GM08714 (cell line): ENCODE measurements around the gene EWSR1.
A peak's percentile ranks its signal among the peaks of the same experiment; 100 is the strongest.

ENCODE experiments used
- H3K4me3 ChIP-seq: fragments of 200-500 bp; sonication (Bioruptor generic); 2 replicates; pipeline ENCODE4 v1.5.1; 2014; ENCODE audit warnings: mild to moderate bottlenecking, low read length, inconsistent platforms
- ZNF274 ChIP-seq: IDR thresholded peaks from 2 replicates; pipeline ENCODE4 v1.6.1; 2012; ENCODE audit warnings: mild to moderate bottlenecking, low read depth, low read length

Gene EWSR1

GRCh38 chr22:29257751-29258181 is 10.3 kb upstream of the EWSR1 start:
- no peak for TF ChIP-seq ZNF274

DNA sequence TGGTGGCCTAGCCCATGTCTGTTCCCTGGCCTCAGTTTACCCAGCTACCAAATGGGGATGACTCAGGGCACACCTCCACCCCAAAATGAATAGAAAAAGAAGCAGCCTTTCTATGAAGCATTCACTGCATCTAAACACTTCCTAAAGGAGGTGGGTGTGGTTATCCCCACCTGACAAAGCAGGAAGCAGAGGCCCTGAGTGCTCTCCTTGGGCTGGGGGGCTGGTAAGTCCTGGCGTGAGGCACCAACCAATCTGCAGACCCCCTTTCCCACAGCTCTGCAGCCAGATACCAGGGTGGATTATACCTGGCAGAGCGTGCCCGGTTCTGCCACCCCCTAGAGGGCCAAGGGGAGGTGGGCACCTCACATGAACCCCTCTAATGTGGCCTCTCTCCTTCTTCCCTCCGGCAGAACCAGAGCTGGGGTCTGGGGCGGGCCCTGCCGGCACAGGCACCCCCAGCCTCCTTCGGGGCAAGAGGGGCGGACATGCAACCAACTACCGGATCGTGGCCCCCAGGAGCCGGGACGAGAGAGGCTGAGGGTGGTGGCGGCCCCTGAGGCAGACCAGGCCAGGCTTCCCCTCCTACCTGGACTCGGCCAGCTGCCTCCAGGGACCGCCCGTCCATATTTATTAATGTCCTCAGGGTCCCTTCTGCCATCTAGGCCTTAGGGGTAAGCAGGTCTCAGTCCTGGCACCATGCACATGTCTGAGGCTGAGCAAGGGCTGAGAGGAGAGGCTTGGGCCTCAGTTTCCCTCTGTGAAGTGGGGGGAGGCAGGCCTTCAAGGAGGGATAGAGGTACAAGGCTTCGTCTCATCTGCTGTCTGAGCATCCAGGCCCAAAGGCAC is 9.4 kb upstream of the EWSR1 start:
- H3K4me3 ChIP-seq: no peak overlapping the region
- no peak for TF ChIP-seq ZNF274

More at GRCh38 chr22:29257751-29258181, 10.3 kb upstream of the EWSR1 start:
- H3K4me3 ChIP-seq: no peak overlapping the region

GRCh38 chr22:29259253-29259899 is 8.7 kb upstream of the EWSR1 start:
- no peak overlapping the region for H3K4me3 ChIP-seq
- no peak for TF ChIP-seq ZNF274

GRCh38 chr22:29260031-29260560 is 8.0 kb upstream of the EWSR1 start:
- TF ChIP-seq ZNF274: no peak
- no peak overlapping the region for H3K4me3 ChIP-seq

- H3K4me3 ChIP-seq: no peak overlapping the region
- no peak for TF ChIP-seq ZNF274
Measured at GRCh38 chr22:29260601-29261315, 7.3 kb upstream of the EWSR1 start.

- H3K4me3 ChIP-seq: no peak overlapping the region
- no peak for TF ChIP-seq ZNF274
Measured at GRCh38 chr22:29263791-29264276, 4.2 kb upstream of the EWSR1 start.

DNA sequence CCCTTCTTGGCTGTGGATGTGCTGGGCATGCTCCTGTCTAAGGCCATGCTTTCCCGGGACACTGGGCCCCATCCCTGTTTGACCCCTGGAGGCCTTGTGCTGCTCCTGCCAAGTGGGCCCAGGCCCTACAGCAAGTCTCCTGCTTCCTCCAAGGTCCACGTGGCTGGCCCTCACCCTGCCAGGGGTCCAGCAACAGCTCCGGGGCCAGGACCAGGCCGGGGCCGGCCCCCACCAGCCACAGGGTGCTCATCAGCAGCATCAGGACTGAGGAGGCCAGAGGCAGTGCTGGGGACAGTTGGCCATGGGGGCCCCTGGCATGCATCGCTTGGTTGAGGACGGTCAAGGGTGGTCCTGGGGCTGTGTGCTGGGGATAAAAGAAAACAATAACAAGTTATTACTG is 2.8 kb upstream of the EWSR1 start:
- no peak for TF ChIP-seq ZNF274
- no peak overlapping the region for H3K4me3 ChIP-seq

- no peak for TF ChIP-seq ZNF274
- H3K4me3 ChIP-seq: no peak overlapping the region
Measured at GRCh38 chr22:29265929-29266328, 2.1 kb upstream of the EWSR1 start.

- H3K4me3 ChIP-seq: peak overlapping the region; percentile 82
- TF ChIP-seq ZNF274: no peak
Measured at GRCh38 chr22:29266564-29267461, 1.3 kb upstream of the EWSR1 start.

DNA sequence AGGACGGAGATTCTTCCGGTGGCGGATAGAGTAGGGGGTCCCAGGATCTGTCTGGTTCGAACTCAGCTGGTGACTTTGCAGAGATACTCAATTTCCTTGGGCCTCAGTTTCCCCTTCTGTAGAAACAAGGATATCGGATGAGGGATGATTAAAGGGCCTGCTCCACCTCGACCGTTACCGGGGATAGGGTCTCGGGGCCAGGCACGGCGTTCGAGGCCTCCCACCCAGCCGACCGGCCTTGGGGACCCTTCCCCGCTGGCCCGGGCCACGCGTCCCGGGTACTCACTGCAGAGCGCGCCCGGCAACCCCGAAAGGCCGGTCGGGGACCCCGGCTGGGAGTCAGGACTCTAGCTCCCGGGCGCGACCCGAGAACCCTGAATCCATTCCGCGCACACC is 608 bp upstream of the EWSR1 start:
- TF ChIP-seq ZNF274: no peak
- peak overlapping the region; percentile 82 for H3K4me3 ChIP-seq

DNA sequence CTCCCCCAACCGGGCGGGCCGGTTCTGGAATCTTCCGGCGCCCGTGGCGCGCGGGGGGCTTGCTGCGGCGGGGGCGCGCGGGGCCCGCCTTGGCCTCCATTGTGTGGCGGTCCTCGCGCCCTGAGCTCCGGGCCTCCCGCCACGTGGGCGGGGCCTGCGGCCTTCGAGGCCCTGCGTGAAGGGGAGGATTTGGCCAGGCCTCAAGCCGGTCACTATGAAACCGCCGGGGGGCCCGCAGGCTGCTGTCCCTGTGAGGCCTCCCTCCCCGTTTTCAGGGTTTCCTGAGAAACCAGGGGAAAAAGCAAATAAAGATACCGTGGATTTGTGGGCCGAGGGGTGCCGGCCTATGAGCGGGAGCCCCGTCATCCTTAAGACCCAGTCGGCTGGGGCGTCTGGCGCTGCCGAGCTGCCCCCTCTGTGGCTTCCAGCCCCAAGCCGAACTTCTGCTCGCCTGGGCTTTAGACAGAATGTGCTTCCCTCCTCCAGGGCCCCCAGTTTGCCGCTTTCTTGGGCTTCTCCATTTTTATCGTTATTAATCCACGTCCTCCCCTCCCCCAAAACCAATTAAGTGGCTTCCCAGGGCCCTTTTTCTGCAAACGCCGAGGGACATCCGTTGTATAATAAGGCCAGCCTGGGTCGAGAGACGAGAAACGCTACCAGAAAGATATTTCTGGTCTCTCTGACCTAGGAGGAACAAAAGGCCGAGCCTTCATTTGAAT is 602 bp downstream of the EWSR1 start:
- peak overlapping the region; percentile 82 for H3K4me3 ChIP-seq
- no peak for TF ChIP-seq ZNF274

DNA sequence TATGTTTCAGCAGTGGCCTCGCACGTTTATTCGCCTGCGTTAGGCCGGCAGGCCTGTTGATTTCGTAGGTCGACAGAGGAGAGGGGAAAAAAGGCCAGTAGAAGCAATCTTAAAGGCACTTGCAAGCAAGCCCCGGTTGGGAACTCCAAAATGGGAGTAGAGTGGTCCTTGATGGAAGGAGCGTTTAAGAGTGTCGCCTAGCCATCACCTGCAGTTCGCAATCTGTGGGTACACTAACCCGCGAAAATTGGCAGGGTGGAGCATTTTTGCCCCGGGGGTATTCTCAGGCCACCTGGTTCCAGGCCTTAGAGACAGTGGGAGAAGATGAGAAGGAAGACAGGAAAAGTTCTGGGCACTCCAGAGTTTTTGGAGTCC is 1.1 kb downstream of the EWSR1 start:
- H3K4me3 ChIP-seq: peak overlapping the region; percentile 82
- no peak for TF ChIP-seq ZNF274

DNA sequence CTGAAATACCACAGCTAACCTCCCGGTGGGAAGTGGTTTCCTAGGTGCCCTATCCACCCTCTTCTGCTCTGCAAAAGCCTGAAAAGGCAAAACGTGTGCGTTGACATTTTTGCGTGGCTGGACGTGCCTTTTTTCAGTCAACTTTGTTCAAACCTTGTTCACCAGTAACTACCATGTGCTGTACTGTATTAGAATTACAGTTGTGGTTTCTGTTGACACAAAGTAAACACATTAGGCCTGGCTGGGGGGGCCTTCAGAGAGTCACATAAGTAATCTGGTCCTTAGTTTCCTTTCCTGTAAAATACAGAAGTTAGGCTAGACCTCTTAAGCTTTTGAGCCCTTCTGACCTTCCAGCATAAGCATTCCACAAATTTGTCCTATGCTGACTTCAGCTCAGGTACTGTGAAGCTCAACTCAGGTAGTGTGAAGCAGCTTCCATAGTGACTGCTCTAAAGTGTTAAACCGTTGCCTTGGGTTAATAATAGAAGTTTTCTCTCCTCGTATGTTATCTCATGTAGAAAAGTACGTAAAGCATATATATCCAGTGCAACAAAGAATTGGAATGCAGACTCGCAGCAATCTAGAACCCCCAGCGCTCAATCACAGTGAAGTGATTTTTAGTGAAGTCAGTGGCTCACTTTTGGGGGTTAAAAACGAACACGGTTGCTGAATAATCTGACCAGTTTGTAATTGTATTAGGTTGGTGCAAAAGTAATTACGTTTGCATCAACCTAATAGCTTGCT is 1.8 kb downstream of the EWSR1 start:
- H3K4me3 ChIP-seq: peak overlapping the region; percentile 82
- no peak for TF ChIP-seq ZNF274
